Measurements from ENCODE around the gene ZNHIT2. TPM values are rescaled to one million over a fixed set of nuclear protein-coding genes. Genes with fewer than 3 reads are reported as not detected.

The ZNHIT2 gene
- total and polyA plus RNA-seq, 2 of the 8 experiments (the other 6 are each of a cell fraction or from before 2014, with no cell fraction given), result 13.0 to 16.1 TPM

DNA sequence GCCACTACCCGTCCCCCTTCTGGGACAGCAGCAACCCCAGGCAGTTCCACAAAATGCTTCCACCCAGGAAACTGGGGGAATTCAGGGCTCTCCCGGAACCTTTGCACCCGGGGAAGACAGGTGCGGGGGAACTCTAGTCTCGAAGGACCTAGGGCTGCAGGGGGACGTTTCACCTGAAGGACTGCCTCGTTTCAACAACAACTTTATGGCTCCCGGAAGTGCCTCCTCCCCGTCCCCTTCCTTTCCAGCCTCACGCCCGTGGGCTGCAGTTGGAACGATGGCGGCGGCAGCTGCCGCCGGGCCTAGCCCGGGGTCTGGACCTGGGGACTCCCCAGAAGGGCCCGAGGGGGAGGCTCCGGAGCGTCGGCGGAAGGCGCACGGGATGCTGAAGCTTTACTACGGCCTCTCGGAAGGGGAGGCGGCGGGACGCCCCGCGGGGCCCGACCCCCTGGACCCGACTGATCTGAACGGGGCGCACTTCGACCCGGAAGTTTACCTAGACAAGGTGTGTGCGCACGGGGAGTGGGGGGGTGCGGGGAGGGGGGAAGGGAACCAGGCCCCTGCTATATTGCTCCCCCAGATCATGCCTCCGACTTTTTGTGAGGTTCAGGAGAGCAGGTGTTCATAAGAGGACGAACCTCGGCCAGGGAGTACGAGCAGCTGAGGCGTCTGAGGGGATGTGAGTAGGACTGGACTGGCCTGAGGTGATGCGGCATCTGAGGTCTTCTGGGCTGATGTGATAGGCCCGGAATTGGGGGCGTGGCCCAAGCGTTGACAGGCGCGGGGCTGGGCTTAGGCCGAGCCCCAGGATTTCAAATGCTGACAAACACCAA, 21.3 kb downstream of the ZNHIT2 start, which contains the start of gene VPS51 (continued):
- TF ChIP-seq BRCA1 (IDR thresholded peaks at IDR 0.05; ENCODE audit: low read depth, low read length) (peak; percentile 68), CHD2 (IDR thresholded peaks at IDR 0.05; ENCODE audit: low read length) (peak; percentile 86), CEBPB (IDR thresholded peaks at IDR 0.05; ENCODE audit: low read depth, low read length) (peak; percentile 16; the same call in 1 of the 2 replicates), SRF (IDR thresholded peaks at IDR 0.05; ENCODE audit: low read depth, low read length) (peak; percentile 77), TCF12 (IDR thresholded peaks at IDR 0.05; ENCODE audit: low read depth, low read length) (peak; percentile 92), RAD21 (IDR thresholded peaks at IDR 0.05 in 1 of 2, conservative IDR thresholded peaks at IDR 0.05 in 1 of 2; ENCODE audit: low read depth in 2 of 2, low read length in 2 of 2) (no peak), EZH2 (IDR thresholded peaks at IDR 0.05; ENCODE audit: low read depth, low read length, severe bottlenecking) (no peak), JUND (IDR thresholded peaks at IDR 0.05; ENCODE audit: low read length) (no peak; the same call in 1 of the 2 replicates), PHF8 (conservative IDR thresholded peaks at IDR 0.05; ENCODE audit: low read depth, low read length) (peak; percentile 97), CTBP2 (IDR thresholded peaks at IDR 0.05; ENCODE audit: borderline replicate concordance, insufficient read depth, insufficient read length, low read length) (peak; percentile 46), POU5F1 (IDR thresholded peaks at IDR 0.05; ENCODE audit: low read depth, low read length) (no peak), HDAC6 (IDR thresholded peaks at IDR 0.05; ENCODE audit: low read depth, low read length) (no peak), SAP30 (IDR thresholded peaks at IDR 0.05; ENCODE audit: insufficient read depth, insufficient replicate concordance, low read length) (no peak), JUN (IDR thresholded peaks at IDR 0.05; ENCODE audit: low read depth, low read length) (peak; percentile 58; the same call in 1 of the 2 replicates), SIRT6 (IDR thresholded peaks at IDR 0.05; ENCODE audit: low read length) (no peak), EGR1 (IDR thresholded peaks at IDR 0.05; ENCODE audit: borderline replicate concordance, low read depth, low read length) (peak; percentile 86), SP4 (IDR thresholded peaks at IDR 0.05; ENCODE audit: low read length) (peak; percentile 55; the same call in 1 of the 2 replicates), TEAD4 (IDR thresholded peaks at IDR 0.05; ENCODE audit: low read depth, low read length) (peak; percentile 51; the same call in 1 of the 2 replicates), NRF1 (IDR thresholded peaks at IDR 0.05; ENCODE audit: low read depth, low read length) (no peak), E2F6 (IDR thresholded peaks at IDR 0.05) (peak; percentile 60)
- TF ChIP-seq, protein P1, sequence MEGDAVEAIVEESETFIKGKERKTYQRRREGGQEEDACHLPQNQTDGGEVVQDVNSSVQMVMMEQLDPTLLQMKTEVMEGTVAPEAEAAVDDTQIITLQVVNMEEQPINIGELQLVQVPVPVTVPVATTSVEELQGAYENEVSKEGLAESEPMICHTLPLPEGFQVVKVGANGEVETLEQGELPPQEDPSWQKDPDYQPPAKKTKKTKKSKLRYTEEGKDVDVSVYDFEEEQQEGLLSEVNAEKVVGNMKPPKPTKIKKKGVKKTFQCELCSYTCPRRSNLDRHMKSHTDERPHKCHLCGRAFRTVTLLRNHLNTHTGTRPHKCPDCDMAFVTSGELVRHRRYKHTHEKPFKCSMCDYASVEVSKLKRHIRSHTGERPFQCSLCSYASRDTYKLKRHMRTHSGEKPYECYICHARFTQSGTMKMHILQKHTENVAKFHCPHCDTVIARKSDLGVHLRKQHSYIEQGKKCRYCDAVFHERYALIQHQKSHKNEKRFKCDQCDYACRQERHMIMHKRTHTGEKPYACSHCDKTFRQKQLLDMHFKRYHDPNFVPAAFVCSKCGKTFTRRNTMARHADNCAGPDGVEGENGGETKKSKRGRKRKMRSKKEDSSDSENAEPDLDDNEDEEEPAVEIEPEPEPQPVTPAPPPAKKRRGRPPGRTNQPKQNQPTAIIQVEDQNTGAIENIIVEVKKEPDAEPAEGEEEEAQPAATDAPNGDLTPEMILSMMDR (IDR thresholded peaks at IDR 0.05; ENCODE audit: control extremely low read depth in 1 of 3, insufficient read depth in 1 of 3, low read depth in 1 of 3, low read length in 3 of 3), result no peak
